ENCODE measurements around the gene FAM20C.

The FAM20C gene

DNA sequence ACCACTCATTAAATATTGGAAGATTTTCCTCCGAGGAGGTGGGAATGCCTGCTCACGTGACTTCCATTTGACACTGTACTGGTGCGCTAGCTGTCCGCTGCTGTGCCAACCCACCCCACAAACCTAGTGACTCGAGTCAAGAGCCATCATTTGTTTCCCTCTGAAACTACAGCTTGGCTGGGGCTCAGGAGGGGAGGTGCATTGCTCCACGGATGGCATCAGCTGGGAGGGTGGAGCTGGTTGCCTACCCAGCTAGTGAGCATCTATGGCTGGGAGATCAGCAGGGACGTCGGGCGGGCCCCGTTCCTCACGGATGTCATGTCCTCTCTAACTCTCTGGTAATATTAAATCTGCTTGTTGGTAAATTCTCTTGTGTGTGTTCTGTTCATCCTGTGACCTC lies 88.1 kb downstream of the FAM20C start:
- no peak overlapping the region for H3K4me3 ChIP-seq (ENCODE audit: control insufficient read depth, low read depth, low read length)
- TF ChIP-seq, protein P1, sequence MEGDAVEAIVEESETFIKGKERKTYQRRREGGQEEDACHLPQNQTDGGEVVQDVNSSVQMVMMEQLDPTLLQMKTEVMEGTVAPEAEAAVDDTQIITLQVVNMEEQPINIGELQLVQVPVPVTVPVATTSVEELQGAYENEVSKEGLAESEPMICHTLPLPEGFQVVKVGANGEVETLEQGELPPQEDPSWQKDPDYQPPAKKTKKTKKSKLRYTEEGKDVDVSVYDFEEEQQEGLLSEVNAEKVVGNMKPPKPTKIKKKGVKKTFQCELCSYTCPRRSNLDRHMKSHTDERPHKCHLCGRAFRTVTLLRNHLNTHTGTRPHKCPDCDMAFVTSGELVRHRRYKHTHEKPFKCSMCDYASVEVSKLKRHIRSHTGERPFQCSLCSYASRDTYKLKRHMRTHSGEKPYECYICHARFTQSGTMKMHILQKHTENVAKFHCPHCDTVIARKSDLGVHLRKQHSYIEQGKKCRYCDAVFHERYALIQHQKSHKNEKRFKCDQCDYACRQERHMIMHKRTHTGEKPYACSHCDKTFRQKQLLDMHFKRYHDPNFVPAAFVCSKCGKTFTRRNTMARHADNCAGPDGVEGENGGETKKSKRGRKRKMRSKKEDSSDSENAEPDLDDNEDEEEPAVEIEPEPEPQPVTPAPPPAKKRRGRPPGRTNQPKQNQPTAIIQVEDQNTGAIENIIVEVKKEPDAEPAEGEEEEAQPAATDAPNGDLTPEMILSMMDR (IDR thresholded peaks at IDR 0.05; ENCODE audit: control insufficient read depth, insufficient read depth, low read depth, low read length, missing control alignments) = no peak
- no peak for DNase-seq (ENCODE audit: low read depth)

DNA sequence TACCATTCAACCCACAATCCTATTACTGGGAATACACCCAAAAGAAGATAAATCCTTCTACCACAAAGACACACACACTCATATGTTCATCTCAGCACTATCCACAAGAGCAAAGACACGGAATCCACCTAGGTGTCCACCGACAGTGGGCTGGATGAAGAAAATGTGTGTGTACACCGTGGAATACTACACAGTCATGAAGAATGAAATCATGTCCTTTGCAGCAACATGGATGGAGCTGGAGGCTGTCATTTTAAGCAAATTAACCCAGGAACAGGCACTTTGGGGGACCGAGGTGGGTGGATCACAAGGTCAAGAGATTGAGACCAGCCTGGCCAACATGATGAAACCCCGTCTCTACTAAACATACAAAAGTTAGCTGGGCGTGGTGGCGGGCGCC lies 89.3 kb downstream of the FAM20C start:
- TF ChIP-seq, protein P1 (IDR thresholded peaks at IDR 0.05; ENCODE audit: control insufficient read depth, insufficient read depth, low read depth, low read length, missing control alignments) = no peak
- no peak overlapping the region for H3K4me3 ChIP-seq (ENCODE audit: control insufficient read depth, low read depth, low read length)
- no peak for DNase-seq (ENCODE audit: low read depth)

DNA sequence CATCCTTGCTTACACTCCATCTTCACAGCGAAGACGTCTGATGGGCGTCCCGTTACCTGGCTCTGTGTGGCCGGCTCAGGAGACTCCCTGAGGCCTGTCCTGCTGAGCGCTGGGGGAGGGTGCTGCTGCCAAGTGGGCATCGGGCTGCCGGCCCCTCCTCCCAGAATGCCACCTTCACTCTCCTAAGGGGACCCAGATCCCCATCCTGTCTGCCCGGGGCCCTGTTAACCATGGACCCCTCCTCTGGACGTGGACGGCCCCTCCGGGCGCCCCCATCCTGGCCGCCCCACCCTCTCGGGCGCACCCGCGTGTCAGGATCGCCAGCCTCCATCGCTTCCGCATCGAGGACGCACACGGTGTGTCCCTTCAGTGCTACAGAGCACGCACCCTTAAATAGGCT lies 90.2 kb downstream of the FAM20C start:
- no peak overlapping the region for H3K4me3 ChIP-seq (ENCODE audit: control insufficient read depth, low read depth, low read length)
- DNase-seq (ENCODE audit: low read depth) = no peak
- TF ChIP-seq, protein P1 (IDR thresholded peaks at IDR 0.05; ENCODE audit: control insufficient read depth, insufficient read depth, low read depth, low read length, missing control alignments) = no peak

DNA sequence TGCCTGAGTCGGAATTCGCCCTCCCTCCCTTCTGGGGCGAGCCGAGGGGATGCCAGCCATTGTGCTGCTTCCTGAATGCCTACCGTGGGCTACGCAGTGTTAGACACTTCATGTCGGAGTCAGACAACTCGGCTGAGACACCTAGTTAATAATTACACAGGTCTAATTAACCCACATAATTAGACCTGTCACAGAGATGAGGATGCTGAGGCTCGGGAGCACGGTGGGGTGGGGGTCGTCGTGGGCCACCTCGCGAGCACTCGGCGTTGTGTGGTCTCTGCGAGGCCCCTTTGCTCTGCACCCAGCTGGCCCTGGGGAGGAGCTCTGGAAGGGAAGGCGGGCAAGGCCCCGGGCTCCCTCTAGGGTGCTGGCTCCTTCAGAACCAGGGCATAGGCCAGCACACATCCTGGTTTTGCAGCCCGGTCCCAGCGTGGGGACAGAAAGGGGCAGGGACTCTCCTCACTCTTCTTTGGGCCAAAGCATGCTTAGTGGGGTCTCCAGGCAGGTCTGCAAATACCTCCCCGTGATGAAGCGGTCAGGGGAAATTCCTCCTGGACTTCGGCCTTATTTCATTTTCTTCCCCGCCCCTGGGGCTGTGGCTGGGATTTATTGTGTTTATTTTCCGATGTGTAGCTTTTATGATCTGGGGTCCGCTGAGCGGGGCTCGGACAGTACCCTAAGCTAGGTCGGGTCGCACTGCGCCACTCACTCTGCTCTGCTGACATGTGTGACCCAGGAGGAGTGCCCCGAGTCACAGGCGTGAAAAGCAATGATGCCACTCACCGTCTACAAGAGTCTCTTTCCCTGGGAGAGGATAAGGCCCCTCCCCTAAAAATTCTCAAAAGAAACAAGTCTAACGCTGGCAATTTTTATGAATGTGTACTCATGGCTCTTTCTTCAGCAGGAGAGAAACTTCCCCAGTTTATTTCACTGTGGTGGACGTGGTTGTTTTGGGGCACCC lies 92.7 kb downstream of the FAM20C start:
- H3K4me3 ChIP-seq (ENCODE audit: control insufficient read depth, low read depth, low read length) = no peak overlapping the region
- DNase-seq (ENCODE audit: low read depth) = no peak
- TF ChIP-seq, protein P1 (IDR thresholded peaks at IDR 0.05; ENCODE audit: control insufficient read depth, insufficient read depth, low read depth, low read length, missing control alignments) = no peak

DNA sequence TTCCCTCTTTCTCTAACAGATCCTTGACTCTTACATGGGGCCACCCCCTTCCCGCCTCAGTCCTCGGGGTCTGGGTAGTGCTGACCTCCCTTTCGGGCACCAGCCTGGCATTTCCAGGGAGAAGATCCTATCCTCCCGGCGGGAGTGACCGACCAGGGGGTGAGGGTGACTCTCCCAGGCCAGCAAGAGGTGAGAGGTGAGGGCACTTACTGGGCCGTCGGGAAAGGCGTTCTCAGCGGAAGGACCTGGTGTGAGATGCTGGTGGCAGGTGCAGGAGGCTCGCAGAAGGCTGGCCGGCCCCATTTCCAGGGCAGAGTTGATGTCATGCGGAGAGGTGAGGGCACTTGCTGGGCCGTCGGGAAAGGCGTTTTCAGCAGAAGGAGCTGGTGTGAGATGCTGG lies 93.4 kb downstream of the FAM20C start:
- TF ChIP-seq, protein P1 (IDR thresholded peaks at IDR 0.05; ENCODE audit: control insufficient read depth, insufficient read depth, low read depth, low read length, missing control alignments) = no peak
- no peak for DNase-seq (ENCODE audit: low read depth)
- no peak overlapping the region for H3K4me3 ChIP-seq (ENCODE audit: control insufficient read depth, low read depth, low read length)

DNA sequence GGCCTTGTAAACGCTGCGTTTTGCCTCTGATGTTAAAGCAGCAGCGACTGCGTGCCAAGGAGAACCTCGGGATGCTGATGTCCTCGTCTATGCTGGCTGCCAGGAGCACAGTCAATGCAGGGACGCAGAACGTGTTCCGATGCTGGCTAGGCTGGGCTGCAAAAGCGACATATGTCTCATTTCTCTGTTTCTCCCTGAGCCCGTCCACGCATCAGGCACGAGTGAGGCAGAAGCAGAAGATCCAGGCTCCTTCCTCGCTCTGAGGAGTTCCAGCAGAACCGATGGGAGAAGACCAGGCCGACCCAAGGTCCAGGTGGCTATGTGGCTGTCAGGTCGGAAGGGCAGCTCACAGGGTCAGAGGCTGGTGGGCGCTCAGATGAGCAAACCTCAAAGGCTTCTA lies 93.9 kb downstream of the FAM20C start:
- no peak for DNase-seq (ENCODE audit: low read depth)
- TF ChIP-seq, protein P1 (IDR thresholded peaks at IDR 0.05; ENCODE audit: control insufficient read depth, insufficient read depth, low read depth, low read length, missing control alignments) = no peak
- H3K4me3 ChIP-seq (ENCODE audit: control insufficient read depth, low read depth, low read length) = no peak overlapping the region

All from AG09309 (cell line).